GM18520 (cell line): ENCODE results near the gene SPRY2.

Experiments
- ATAC-seq: cut with Tn5 transposase; IDR thresholded peaks from one replicate; pipeline ENCODE4 v1.9.1; 2021; ENCODE audit not compliant: unreplicated experiment

SPRY2 gene

DNA sequence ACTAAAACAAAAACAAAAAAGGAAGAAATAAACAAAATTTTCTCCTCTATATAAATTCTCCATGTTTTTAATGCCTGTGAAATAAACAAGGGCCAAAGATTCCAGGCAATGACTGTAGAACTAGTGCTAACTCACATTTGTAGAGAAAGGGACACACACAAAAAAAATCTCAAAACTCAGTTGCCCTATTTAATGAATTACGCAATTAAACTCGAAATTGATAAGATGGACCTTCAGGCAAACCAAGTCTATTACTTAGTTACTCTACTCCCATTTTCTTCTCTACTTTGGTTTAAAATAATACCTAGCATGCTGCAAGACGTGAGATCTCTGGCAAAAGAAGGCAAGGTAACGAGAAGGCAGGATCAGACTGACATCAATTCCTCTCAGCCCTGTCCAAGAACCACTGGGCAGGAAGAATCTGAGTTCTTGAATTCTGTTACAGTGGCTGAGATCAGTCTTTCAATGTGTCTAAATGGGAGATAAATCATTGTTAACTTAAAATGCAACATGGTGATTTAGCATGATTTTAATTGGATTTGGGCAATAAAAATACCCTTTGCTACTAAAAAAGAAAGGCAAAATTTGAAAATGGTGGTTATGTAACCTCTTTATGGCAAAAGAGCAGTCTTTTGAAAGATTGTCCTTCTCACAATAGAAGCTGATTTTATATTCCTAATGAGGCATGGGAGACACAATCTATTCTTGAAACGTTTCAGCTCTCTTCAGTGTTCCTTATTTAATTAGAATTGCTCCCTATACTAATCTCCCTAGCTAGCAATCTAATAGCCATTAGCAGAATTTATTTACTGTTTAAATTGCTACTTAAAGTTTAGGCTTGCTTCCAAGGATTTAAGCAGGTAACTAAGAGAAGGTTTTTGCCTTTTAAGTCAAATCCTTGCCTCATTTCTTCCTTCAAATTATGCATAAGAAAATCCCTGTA is 25.9 kb downstream of the SPRY2 start:
- ATAC-seq: no peak

DNA sequence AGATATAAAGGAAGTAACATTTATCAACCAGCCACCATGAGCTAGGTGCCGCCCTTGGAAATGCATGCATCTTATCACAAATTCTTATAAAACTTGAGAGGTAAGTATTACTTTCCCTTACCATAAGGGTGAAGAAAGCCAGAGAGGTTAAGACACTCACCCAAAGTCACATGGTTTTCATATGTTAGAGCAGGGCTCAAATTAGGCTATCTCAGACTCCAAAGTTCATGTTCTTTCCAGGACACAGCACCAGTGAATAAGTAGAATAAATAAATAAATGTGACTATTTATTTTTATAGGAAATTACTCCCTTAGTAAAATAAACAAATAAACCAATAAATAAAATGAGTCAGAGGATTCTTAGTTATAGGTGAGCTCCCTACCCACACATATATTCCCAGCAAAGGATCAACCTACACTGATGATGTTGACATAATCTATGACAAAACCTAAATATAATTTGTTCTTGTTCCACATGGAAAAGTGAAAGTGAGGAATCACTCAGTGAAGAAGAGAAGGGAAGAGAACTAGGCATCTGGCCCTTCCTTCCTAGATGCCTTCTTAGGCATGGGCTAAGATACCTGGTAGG is 27.2 kb downstream of the SPRY2 start:
- no peak for ATAC-seq

DNA sequence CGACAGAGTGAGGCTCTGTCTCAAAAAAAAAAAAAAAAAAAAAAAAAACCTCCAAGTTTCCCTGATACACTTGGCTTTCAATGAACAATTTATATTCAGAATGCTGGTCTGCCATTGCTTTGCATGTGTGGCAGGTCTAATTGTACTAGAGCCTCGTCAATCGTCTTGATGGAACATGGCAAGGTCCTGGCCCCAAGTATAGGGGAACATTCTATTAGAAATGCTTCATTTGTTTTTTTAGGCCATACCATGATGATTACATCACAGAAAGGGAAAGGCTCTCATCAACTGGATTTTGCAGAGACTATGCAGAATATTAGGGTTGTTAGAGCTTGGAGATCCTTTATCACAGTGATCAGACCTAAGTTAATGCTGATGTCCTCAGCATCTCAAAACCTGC is 28.0 kb downstream of the SPRY2 start:
- ATAC-seq: no peak

DNA sequence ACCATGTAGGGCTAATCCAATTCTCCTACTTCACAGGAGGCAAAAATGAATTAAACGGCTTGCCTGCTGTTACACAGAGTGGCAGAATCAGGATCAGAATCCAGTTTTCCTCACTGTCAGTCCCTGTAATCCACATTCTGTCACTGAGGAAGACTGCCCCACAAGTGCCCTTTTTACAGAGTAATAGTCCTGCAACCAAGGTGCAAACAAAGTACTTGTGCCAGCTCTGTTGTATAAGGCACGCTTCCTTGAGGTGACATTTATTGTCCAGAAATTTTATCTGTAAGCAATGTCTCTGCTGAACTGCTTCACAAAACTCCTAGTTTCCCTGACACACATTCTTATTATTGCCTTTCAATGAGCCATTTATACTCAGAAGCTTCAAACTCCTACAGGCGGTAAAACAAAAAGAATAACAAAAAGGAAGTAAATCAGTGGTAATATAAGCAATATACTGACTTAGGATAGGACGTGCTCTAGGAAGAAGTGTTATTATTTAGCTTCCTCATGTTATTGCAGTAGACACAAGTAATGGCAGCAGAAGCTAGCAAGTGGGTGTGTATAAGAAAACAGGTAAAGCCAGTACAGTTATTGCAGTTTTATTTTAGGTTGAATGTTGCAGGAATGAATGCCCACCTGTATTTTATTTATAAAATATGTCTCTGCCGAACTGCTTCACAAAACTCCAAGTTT is 28.8 kb downstream of the SPRY2 start:
- ATAC-seq: no peak

DNA sequence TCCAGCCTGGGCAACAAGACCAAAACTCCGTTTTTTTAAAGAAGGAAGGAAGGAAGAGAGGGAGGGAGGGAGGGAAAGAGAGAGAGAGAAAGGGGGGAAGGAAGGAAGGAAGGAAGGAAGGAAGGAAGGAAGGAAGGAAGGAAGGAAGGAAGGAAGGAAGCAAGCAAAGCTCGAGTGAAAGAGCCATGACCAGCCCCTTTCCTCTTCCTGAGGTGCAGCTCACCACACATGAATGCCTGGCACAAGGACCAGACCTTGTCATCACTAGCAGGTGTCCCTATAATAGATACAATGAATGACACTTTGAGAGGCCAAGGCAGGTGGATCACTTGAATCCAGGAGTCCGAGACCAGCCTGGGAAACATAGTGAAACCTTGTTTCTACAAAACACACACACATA is 31.0 kb downstream of the SPRY2 start:
- no peak for ATAC-seq

DNA sequence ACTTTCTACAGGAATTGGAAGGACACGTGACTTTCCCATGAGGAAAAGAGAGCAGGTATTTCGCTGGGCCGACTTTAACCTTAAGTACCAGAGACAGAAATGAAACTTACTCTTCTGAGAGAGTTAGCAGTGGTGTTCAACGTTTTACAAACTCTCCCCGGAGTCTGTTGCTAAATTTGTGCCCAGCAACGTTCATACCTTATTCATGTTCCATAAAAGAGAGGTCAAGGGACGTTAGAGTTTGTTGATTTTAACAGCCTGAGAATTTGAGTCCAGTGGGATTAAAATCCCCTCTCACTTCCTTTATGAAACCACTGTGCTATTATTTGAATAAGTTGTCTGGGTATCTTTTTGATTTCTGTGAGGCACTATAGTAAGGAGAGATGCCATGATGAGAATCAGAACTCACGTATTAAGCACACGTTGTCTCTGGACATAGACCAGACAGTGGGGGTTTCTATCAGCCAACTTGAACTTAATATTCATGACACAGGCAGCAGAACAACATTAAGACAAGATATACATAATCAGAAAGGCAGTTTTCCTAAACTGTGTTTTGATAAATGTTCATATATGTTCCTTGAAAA is 33.4 kb downstream of the SPRY2 start:
- ATAC-seq: no peak

DNA sequence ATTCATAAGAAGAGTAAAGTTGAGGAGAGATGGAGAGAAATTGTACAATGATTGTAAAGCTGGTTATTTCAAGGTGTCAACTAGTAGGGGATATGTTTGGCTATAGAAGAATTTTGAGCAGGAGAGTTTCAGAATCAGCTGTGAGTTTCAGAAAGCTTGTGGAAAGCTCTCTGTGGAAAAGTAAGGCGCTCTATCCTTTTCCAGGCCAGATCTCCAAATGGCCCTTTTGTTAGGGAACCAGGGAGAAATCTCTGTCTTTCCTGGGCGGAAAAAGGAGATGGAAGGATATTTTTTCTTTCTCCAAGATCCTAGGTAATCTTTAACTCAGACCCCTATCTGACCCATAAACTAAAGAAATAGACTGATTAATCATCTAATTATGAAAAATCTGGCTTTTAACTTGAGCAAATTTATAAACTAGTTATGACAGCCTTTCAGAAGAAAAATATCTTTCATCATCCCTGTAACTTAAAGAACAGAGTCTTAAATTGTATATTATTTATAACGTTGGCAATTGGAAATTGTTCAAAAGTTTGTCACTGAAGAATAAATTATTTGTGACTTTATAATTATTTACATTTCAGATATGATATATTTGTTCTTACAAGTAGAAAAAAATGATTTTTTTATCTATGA is 34.5 kb downstream of the SPRY2 start:
- ATAC-seq: no peak

DNA sequence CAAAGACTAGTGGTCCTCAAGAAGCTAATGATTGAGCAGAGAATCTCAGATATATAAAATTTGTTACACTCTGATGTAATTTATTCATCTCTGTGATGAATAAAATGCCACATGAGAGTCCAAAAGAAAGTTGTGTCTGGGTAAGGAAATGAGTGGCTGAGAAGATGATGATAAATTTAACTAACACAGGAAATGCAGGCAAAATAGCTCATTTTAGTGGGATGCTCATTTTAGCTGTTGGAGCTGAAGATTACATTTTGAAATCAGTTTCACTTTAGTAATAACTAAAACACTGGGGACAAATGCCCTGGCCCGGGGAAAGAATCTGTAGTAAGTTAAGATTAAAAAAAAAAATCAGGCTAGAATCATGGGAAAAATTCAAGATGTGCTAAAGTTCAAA is 35.2 kb downstream of the SPRY2 start:
- ATAC-seq: peak; percentile 41

DNA sequence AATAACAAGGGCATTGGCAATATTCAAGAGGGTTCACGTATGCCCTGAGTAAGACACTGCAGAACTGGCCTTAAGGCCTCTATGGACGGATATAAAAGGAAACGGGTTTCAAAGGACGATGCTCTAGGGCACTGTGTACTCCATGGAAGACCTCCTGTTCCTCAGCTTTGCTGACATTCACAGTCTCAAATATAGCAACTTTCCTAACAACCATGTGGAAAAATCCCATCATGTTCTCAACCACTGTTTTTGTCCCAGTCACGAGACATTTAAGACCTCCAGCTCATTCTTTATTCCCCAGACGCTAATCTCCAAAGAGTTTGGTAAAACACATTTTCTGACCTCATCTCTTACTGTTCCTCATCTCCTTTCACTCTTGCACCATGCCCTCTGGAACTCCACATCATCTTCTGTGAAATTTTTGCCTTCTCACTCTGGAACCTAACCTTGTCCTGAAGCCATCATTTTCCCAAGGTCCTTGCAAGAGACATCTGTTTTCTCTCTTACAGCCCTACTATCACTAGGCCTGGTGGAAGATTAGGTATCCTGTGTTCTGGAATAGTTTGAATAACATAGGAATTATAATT is 37.6 kb downstream of the SPRY2 start:
- ATAC-seq: no peak

DNA sequence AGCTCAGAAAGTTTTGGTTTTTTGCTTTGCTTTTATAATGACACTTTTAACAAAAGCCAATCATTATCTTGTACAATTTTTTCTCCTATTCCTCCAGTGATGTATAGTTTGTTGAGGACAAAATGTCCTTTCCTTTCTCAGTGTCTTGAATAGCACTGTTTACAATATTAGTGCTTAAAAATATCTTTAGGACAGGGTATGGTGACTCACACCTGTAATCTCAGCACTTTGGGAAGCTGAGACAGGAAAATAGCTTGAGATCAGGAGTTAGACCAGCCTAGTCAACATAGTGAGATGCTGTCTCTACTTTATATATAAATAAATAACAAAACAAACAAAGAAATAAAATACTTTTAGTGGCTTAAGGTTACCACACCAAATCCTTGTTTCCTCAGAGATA is 41.9 kb downstream of the SPRY2 start:
- ATAC-seq: no peak

DNA sequence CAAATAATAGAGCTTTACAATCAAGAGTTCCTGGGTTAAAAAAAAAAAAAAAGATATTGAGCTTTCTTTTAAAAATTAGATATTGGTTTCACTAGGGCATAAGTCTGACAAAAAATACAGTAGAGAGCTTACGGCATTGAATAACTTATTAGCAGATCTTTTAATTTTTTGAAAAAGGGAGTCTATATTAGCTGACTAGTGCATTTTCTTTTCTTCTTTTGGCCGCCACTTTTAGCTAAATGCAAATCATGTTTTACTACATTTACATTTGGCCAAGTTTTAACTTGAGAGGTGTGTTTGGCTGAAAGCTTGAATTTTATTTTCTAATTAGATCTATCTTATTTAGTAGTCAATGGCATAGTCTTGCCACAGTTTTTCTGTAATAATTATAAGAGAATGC is 43.4 kb downstream of the SPRY2 start:
- no peak for ATAC-seq

DNA sequence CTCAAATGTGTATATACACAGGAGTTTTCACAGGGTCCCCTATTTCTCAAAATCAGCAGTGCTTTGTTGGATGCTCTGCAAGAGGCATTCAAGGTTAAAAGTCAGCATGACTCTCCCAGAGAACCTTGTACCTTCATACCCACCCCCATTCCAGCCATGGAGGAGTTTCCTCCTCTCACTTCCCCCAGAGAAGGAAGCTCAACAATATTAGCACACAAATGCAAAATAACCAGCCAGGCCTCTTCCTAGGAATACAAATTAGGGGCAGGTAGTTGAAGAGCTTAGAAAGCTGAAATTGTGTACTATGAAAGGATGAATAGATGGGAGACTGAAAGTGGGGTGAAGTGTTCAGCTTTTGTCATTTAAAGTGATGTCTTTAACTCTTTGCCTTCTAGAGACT is 43.8 kb downstream of the SPRY2 start:
- ATAC-seq: no peak

DNA sequence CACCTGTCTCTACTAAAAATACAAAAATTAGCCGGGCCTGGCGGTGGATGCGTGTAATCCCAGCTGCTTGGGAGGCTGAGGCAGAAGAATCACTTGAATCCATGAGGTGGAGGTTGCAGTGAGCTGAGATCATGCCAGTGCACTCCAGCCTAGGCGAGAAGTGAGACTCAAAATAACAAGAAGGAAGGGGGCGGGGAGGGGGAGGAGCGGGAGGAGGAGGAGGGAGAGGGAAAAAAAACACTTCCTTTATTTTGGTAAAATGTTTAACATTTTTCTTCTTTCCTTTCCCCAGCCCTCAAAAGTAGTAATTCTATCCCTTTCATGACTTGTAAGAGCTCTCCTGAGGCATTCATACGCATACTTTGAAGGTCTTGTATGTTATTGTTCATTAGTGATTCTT is 44.3 kb downstream of the SPRY2 start:
- no peak for ATAC-seq

DNA sequence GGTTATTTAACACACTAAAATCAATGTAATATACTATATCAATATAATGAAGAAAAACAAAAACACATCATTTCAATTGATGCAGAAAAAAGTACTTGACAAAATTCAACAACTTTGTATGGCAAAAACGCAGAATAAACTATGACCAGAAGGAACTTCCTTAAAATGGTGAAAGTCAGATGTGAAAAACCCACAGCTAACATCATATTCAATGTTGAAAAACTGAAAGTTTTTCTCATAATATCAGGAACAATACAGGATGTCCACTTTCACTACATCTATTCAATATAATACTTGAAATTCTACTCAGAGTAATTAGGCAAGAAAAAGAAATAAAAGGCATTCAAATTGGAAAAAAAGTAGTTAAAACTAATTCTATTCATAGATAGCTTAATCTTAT is 50.3 kb downstream of the SPRY2 start:
- no peak for ATAC-seq
